Erythroblast (primary cell): ENCODE results near the gene RTN4IP1.

Source experiments
- GATA1 ChIP-seq: IDR thresholded peaks from 2 replicates; pipeline ENCODE4 v1.6.1; 2011; ENCODE audit warnings: low read depth, mild to moderate bottlenecking, control low read depth, low read length, moderate library complexity
- POLR2A ChIP-seq: IDR thresholded peaks from 2 replicates; pipeline ENCODE4 v1.6.1; 2011; ENCODE audit warnings: mild to moderate bottlenecking, low read length

DNA sequence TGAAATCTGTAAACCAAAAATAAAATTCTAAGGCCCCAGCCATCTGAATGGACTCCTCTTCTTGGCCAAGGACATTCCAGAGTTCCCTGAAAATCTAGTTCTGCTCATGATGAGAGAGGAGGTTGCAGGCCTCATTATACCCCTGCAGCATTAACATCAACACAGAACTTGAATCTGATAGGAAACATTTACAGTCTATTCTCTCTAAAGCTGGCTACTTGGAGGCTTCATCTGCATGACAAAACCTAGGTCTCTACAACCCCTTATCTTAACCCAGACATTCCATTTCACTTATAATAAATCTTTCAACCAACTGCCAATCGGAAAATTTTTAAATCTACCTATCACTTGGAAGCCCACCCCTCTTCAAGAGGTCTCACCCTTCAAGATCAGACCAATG, 15.7 kb downstream of the RTN4IP1 start:
- TF ChIP-seq POLR2A (no peak), GATA1 (no peak)
